AG09309 (cell line): ENCODE results near the gene EXD2.
A peak's percentile ranks its signal among the peaks of the same experiment; 100 is the strongest.
"Not testable (repeated sequence)": the region's sequence is repeated elsewhere in the genome, so short reads cannot be mapped to it uniquely, and the experiment has no call there.

Experiments used
- DNase-seq: peaks from one replicate; pipeline ENCODE4 v3.0.0-alpha.2; 2010; ENCODE audit warnings: low read depth
- H3K4me3 ChIP-seq: 2 replicates; pipeline ENCODE4 v1.5.1; 2011; ENCODE audit warnings: mild to moderate bottlenecking, low read depth, low read length, moderate library complexity; ENCODE audit not compliant: control insufficient read depth
- TF ChIP-seq, protein P1 (sequence below): IDR thresholded peaks from 2 replicates; pipeline ENCODE4 v1.5.1; 2011; ENCODE audit warnings: mild to moderate bottlenecking, low read depth, low read length, inconsistent platforms; ENCODE audit not compliant: insufficient read depth, control insufficient read depth; ENCODE audit errors: missing control alignments

The EXD2 gene

DNA sequence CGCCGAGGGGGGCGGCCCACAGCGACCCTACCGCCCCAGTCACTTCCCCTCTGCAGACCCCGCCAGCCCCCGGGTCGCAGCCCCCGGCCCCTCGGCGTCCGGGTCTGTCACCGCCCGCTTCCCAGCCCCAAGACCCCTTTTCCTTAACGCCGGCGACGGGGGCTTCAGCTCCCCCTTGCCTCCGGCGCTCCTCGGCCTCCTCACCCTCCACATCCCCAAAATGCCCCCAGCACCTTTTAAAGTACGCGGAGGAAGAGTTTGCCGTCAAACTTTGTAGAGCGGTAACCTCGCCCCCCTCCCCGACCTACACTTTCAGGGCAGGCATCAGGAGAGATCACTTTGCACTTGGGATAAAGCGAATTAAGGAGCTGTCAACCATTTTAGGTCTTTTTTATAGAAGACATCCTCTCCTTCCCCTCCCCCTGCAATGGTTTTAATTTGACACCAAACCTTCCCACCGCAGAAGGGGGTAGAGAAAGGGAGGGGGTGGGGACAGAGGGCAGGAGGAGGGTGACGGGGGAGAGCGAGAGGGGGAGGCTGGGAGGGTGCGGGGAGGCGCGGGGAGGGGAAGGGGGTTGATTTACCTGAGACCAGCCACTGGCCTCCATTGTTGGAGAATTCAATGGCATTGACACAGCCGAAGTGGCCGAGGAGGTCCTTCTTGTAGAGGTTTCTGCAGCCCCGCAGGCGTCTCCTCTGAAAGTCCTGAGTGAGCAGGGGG, 39.0 kb upstream of the EXD2 start:
- DNase-seq: no peak
- TF ChIP-seq, protein P1, sequence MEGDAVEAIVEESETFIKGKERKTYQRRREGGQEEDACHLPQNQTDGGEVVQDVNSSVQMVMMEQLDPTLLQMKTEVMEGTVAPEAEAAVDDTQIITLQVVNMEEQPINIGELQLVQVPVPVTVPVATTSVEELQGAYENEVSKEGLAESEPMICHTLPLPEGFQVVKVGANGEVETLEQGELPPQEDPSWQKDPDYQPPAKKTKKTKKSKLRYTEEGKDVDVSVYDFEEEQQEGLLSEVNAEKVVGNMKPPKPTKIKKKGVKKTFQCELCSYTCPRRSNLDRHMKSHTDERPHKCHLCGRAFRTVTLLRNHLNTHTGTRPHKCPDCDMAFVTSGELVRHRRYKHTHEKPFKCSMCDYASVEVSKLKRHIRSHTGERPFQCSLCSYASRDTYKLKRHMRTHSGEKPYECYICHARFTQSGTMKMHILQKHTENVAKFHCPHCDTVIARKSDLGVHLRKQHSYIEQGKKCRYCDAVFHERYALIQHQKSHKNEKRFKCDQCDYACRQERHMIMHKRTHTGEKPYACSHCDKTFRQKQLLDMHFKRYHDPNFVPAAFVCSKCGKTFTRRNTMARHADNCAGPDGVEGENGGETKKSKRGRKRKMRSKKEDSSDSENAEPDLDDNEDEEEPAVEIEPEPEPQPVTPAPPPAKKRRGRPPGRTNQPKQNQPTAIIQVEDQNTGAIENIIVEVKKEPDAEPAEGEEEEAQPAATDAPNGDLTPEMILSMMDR: no peak
- H3K4me3 ChIP-seq: peak overlapping the region; percentile 68

DNA sequence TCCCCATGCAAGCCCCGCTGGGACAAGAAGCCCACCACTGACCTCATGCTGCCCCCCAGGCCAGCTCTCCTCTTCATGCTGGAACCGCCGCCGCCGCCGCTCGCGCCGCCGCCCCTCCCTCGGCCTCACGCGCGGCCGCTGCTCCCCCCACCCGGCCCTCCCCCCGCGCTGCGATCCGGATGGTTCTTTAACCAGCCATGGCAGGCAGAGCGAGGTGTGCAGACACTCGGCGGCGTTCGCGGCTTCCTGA, 38.5 kb upstream of the EXD2 start, which contains the start of gene DCAF5:
Gene DCAF5, minus strand, starts transcription at position 218 of the 250 bp plus-strand sequence. Its CDS starts 141 bp downstream, at position 77.
- TF ChIP-seq, protein P1: no peak
- peak within 1 kb of the TSS; percentile 68 for H3K4me3 ChIP-seq
- DNase-seq: no peak

DNA sequence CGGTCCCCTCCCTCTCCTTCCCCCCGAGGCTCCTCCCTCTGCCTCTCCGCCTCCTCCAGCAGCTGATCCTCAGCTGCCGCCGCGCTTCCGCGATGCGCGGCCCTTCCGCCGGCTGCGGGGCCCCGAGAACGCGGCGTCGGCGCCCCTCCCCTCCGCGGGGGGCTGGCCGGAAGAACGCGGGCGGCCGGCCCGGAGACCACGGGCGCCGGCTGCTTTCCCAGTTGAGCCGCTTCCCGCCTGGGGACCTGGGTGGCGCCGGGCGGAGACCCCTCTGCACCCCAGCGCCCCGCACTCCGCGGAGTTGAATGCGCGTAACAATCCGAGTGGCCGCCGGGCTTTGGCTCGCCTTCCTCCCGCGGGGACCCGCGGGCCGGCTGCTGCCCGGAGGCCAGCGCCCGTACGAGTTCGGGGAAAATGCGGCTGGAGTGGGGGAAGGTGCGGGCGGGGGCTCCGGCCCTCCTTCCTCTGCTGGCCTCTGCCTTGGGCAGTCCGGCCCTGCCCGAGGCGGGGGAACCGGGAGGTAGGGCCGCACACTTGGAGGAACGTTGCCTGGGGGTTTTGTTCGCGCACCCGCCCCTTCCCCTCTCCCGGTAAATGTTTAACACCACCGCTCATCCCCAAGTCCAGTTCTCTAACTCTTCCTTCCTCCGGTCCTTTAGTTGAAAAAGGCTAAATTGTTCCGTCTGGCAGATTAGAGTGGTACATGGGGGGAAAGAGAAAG, 38.0 kb upstream of the EXD2 start:
- H3K4me3 ChIP-seq: peak overlapping the region; percentile 68
- TF ChIP-seq, protein P1: no peak
- peak; percentile 71 for DNase-seq

DNA sequence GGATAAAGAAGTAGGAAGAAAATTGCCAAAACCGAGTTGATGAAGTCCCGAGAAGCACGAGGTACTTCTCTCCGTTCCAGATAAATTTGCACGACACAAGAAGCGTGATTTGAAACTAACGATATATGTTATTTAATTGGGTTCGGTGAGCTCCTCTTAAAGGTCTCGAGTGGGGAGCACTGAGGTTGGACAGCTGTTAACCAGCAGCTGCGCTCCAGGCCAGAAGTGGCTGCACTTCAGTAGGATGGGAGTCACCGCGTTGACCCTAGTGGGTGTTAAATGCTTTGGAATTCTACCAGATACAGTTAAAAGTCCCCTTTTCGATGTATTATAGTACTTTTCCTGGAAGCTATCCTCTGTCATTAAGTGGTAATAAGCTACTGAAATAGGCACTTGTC, 37.4 kb upstream of the EXD2 start:
- H3K4me3 ChIP-seq: peak overlapping the region; percentile 68
- DNase-seq: no peak

DNA sequence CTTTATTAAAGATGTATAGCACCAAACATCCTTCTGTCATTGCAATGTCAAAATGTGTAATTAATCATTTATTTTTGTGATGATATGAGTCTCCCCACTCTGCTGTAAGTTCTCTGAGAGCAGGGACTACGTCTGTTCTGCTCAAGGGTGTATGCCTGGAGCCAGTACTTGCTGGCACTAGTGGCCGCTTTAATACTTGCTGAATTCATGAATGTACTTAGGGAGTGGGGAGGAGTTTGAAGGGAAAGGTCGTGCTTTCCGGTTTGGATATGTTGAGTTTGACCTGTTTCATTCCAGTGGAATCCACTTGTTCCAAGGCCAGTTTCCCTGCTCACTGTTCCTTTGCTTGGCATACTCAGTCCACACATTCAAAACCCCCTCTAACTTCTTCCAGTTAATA, 36.5 kb upstream of the EXD2 start:
- TF ChIP-seq, protein P1: no peak
- no peak for DNase-seq
- H3K4me3 ChIP-seq: no peak overlapping the region

More for the DNA sequence above, 37.4 kb upstream of the EXD2 start:
- TF ChIP-seq, protein P1: no peak

DNA sequence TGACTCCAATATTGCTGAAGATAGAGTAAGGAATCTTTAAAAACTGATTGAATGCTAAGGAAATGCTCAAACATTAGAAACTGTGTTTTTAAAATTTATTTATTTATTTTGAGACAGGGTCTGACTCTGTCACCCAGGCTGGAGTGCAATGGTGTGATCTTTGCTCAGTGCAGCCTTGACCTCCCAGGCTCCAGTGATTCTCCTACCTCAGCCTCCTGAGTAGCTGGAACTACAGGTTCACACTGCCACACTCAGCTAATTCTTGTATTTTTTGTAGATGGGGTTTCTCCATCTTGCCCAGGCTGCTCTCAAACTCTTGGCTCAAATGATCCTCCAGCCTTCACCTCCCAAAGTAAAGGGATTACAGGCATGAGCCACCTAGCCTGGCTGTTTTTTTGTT, 35.1 kb upstream of the EXD2 start:
- H3K4me3 ChIP-seq: no peak overlapping the region
- DNase-seq: no peak
- TF ChIP-seq, protein P1: no peak

DNA sequence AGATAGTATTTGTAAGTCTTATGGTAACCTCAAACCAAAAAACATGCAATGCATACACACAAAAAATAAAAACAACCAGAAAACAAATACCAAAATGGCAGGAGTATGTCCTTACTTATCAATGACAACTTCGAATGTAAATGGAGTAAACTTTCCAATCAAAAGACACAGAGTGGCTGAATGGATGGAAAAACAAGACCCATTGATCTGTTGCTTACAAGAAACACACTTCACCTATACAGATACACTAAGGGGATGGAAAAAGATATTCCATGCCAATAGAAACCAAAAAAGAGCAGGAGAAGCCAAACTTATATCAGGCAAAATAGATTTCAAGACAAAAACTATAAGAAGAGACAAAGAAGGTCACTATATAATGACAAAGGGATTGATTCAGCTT, 29.7 kb upstream of the EXD2 start:
- no peak overlapping the region for H3K4me3 ChIP-seq
- DNase-seq: no peak
- TF ChIP-seq, protein P1: no peak

DNA sequence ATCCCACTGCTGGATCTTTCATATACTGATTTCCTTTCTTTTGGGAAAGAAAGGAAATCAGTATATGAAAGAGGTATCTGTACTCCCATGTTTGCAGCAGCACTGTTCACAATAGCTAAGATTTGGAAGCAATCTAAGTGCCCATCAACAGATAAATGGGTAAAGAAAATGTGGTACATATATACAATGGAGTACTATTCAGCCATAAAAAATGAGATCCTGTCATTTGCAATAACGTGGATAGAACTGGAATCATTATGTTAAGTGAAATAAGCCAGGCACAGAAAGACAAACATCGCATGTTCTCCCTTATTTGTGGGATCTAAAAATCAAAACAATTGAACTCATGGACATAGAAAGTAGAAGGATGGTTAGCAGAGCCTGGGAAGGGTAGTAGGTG, 25.5 kb upstream of the EXD2 start:
- not testable (repeated sequence) for DNase-seq, H3K4me3 ChIP-seq
